Measurements from ENCODE around the gene TNNT1. TPM values are rescaled to one million over a fixed set of nuclear protein-coding genes. Genes with fewer than 3 reads are reported as not detected.

Gene TNNT1
- total and polyA plus RNA-seq, 9 donors: 1.3 to 3.6 (median 2.7) TPM; not detected in 4

GRCh38 chr19:55193481-55193880, 44.5 kb upstream of the TNNT1 start:
- TF ChIP-seq POLR2A (IDR thresholded peaks at IDR 0.05) (no peak), CTCF (IDR thresholded peaks at IDR 0.05) (no peak), EP300 (IDR thresholded peaks at IDR 0.05) (no peak)
- Histone ChIP-seq H3K36me3 (no peaks in the 10 kb centered on the region), H3K27me3 (no peaks in the 10 kb centered on the region)

DNA sequence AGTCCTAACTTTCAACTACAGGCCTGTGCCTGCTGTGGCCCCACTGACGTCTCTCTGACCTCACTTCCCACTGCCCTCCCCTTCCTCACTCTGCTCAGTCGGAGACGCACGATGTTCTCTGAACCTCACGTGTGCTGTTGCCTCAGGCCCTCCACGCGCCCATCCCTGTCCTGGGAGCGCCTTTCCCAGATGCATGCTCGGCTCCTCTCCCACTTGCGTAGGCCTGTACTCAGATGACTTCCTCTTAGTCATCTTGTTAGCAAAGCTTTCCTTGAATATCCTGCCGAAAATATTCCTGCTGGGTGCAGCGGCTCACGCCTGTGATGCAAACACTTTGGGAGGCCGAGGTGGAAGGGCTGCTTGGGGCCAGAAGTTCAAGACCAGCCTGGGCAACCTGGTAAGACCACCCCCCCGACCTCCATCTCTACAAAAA, 40.4 kb upstream of the TNNT1 start:
- Histone ChIP-seq H3K4me3 (no peak overlapping the region), H3K36me3 (no peaks in the 10 kb centered on the region), H3K4me1 (ENCODE audit: insufficient read depth) (no peaks in the 10 kb centered on the region), H3K9me3 (no peaks in the 10 kb centered on the region), H3K27ac (no peak overlapping the region), H3K27me3 (no peaks in the 10 kb centered on the region)
- 63 to 67% (median 64%) methylated on average over 15 of the region's 15 CpGs for WGBS, 3 donors
- intact Hi-C loops (cut with DNase I): no loop called here
- DNase-seq: no peak
- no peak for TF ChIP-seq POLR2A (IDR thresholded peaks at IDR 0.05)
- no peak for TF ChIP-seq EP300 (IDR thresholded peaks at IDR 0.05)
- no peak for TF ChIP-seq CTCF (IDR thresholded peaks at IDR 0.05)

More at GRCh38 chr19:55193481-55193880, 44.5 kb upstream of the TNNT1 start:
- no peak for DNase-seq
- intact Hi-C loops (cut with DNase I): no loop called here
- WGBS, 3 donors: 78 to 81% (median 79%) methylated on average over 12 of the region's 12 CpGs
- H3K4me3 ChIP-seq: no peak overlapping the region
- no peaks in the 10 kb centered on the region for H3K9me3 ChIP-seq
- H3K27ac ChIP-seq: no peak overlapping the region
- H3K4me1 ChIP-seq (ENCODE audit: insufficient read depth): no peaks in the 10 kb centered on the region

DNA sequence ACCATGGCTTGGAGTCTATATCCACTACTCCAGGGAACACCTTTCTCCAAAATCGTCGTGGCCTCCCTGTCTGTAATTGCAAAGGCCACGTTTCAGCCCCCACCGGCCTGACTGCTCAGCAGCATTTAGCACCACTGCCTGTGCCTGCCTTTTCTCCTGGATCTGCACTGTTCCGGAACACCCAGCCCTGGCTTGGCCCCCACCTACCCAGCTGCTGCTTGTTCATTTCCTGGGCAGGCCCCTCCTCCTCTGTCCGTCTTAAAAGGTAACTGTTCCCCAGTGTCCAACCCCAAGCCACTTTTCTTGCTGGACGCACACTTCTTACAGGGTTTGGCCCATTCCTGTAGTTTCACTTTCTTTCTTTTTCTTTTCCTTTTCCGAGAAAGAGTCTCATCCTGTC, 39.6 kb upstream of the TNNT1 start:
- Histone ChIP-seq H3K36me3 (no peaks in the 10 kb centered on the region), H3K9me3 (no peaks in the 10 kb centered on the region), H3K4me1 (ENCODE audit: insufficient read depth) (no peaks in the 10 kb centered on the region), H3K4me3 (no peak overlapping the region), H3K27me3 (no peaks in the 10 kb centered on the region), H3K27ac (no peak overlapping the region)
- TF ChIP-seq POLR2A (IDR thresholded peaks at IDR 0.05): no peak
- TF ChIP-seq EP300 (IDR thresholded peaks at IDR 0.05): no peak
- no peak for TF ChIP-seq CTCF (IDR thresholded peaks at IDR 0.05)
- 57 to 60% (median 58%) methylated on average over 8 of the region's 8 CpGs for WGBS, 3 donors
- DNase-seq: no peak
- intact Hi-C loops (cut with DNase I): no loop called here

DNA sequence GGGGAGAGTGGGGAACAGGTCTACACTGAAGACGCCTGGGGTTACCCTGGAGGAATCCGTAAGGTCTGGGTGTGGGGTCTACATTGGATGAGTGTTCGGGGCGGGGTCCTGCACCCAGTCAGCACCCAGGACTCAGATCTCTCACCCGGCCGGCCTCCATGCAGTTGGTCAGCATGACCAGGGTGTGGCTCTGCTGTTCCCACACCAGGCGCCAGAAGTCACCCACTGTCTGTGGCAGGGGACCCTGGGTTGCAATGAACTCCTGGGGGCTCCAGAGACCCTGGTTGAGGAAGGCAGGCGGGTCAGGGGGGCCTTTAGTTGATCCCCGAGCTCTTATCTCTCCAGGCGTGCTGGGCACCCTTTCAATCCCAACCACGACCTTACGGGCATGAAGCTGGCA, 37.1 kb upstream of the TNNT1 start:
- intact Hi-C loops (cut with DNase I): no loop called here
- Histone ChIP-seq H3K4me1 (ENCODE audit: insufficient read depth) (no peaks in the 10 kb centered on the region), H3K36me3 (no peaks in the 10 kb centered on the region), H3K9me3 (no peaks in the 10 kb centered on the region), H3K4me3 (no peak overlapping the region), H3K27me3 (no peaks in the 10 kb centered on the region), H3K27ac (no peak overlapping the region)
- WGBS, 3 donors: 72 to 80% (median 78%) methylated on average over 11 to 12 of the region's 12 CpGs
- DNase-seq: no peak
- TF ChIP-seq CTCF (IDR thresholded peaks at IDR 0.05) (no peak), EP300 (IDR thresholded peaks at IDR 0.05) (no peak), POLR2A (IDR thresholded peaks at IDR 0.05) (no peak)
